Pancreas (tissue), 10 donors: ENCODE results near the gene ACAD11. TPM values are rescaled to one million over a fixed set of nuclear protein-coding genes. Genes with fewer than 3 reads are reported as not detected.

ENCODE experiments used
- ATAC-seq, 4 donors: fragments of 200-7000 bp; cut with Tn5 transposase; one replicate each; pipeline versions ENCODE4 v1.8.0 to v1.9.1; 2020; ENCODE audit warnings: mild to moderate bottlenecking in 4 of 4, moderate library complexity in 4 of 4
- DNase-seq, 6 donors: peaks; one replicate each; pipeline ENCODE4 v3.0.0-alpha.2; 2020
- FAIRE-seq: peaks from 2 replicates; lab custom pipeline; 2012; peaks lifted over from hg19 to GRCh38; lab: Jason Lieb, UNC
- H3K27ac ChIP-seq, 4 donors: fragments of 200-600 bp; sonication (generic); 1 replicate in 3 of 4; 2 replicates in 1 of 4; pipeline versions ENCODE4 v1.5.0 to v1.8.0; 2020
- H3K27me3 ChIP-seq, 4 donors: fragments of 200-600 bp; one replicate each; pipeline ENCODE4 v1.8.0; 2021
- H3K36me3 ChIP-seq, 3 donors: fragments of 200-600 bp; sonication (generic) in 1 of 3; one replicate each; pipeline versions ENCODE4 v1.5.0 to v1.8.0; 2020 to 2021
- H3K4me1 ChIP-seq, 3 donors: fragments of 200-600 bp; one replicate each; pipeline ENCODE4 v1.8.0; 2021
- H3K4me3 ChIP-seq, 4 donors: fragments of 200-600 bp; sonication (generic) in 2 of 4; one replicate each; pipeline versions ENCODE4 v1.5.0 to v1.8.0; 2020 to 2021
- H3K9me3 ChIP-seq, 4 donors: fragments of 200-600 bp; one replicate each; pipeline ENCODE4 v1.8.0; 2021
- CTCF ChIP-seq, 4 donors: fragments of 200-600 bp; sonication (generic) in 3 of 4; IDR thresholded peaks; one replicate each; pipeline versions ENCODE4 v1.5.0 to v1.8.0; 2021; ENCODE audit warnings: antibody characterized with exemption in 4 of 4
- WGBS, 2 donors: extraction: QIAGEN DNeasy Blood & Tissue Kit; methylation state at CpG; one replicate each; pipeline ENCODE4 v1.1.7; 2013; 5-methylcytosine and 5-hydroxymethylcytosine counted together
- intact Hi-C, 3 donors: fragments of 100-400 bp; cut with DNase I; formaldehyde crosslinking; loops; one replicate each; pipeline versions ENCODE4 v1.11.1 to v1.14.2; 2022
- polyA plus RNA-seq, 2 donors: library from polyadenylated mRNA; stranded (reverse); fragments of 200-250 nt; gene quantifications; one replicate each; pipeline ENCODE4 v1.2.3, GENCODE V29; 2013
- total RNA-seq, 6 donors: library from RNA; stranded (reverse); fragmentation: NEBNext Ultra II Directional in 4 of 6; extraction: Animal tissue kit (Norgen Biotek cat#: 25700) in 4 of 6; gene quantifications; one replicate each; pipeline versions ENCODE4 v1.2.1 to v1.2.4, GENCODE V29; 2021 to 2023
- donor health status: healthy with polysubstance abuse.
- donor health status: DM: no; HTN: no; CAD: no; lungs with moderate emphysema.
- donor health status: DM: no; HTN: no; CAD: no.
- donor health status: control.
- donor health status: control.
- donor health status: Bipolar disorder and iron deficiency.
- donor health status: DM: yes; HTN: yes; CAD: no.
- donor health status: DM: no; HTN: no; CAD: no.
- donor health status: DM: no; HTN: no; CAD: no.
- donor health status: DM: yes; HTN: yes; CAD: no.

Gene ACAD11
- total and polyA plus RNA-seq, 8 donors: 6.6 to 31.7 (median 12.4) TPM

DNA sequence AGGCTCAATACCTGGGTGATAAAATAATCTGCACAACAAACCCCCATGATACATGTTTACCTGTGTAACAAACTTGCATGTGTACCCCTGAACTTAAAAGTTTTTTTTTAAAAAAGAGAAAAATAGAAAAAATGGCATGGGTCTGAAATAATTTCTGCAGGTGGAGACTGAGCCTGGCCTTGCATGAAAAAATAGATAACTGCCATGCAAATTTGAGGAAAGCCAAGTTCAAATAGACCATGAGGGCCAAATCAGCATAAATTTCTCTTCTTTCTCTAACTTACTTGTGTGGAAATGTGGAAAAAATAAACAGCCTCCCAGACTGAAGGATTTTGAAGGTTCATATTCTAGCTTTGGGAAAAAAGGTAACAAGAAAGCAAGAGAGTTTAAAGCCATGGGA, 63.3 kb downstream of the ACAD11 start:
- FAIRE-seq: no peak
- intact Hi-C loops: no loop called here

DNA sequence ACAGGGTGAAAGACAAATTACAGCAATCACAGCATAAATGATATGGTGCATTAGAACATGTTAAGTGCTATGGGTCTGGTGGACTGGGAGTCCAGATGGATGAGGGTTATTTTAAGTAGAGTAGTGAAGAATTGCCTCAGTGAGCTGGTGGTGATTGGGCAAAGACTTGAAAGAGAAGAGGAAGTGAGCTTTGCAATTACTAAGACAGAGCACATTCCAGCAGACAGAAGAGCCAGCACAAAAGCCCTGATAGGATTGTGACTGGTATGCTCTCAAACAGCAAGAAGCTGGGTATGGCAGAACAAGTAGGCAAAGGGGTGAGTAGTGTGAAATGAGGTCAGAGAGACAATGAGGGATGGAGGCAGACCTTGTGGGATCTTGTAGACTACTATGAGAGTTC, 64.6 kb downstream of the ACAD11 start:
- H3K27ac ChIP-seq: no peak overlapping the region
- H3K36me3 ChIP-seq: no peaks in the 10 kb centered on the region
- no peaks in the 10 kb centered on the region for H3K9me3 ChIP-seq
- no peak for DNase-seq
- TF ChIP-seq CTCF (IDR thresholded peaks at IDR 0.05): no peak
- H3K4me1 ChIP-seq: peaks cover 0 to 9% (median 0%) of the 10 kb centered on the region in 3 donors
- FAIRE-seq: no peak
- intact Hi-C loops: no loop called here
- no peaks in the 10 kb centered on the region for H3K27me3 ChIP-seq
- H3K4me3 ChIP-seq: no peak overlapping the region
- peak in 1 of 4 donors; percentile 52 for ATAC-seq

More for the DNA sequence above, 63.3 kb downstream of the ACAD11 start:
- no peak for TF ChIP-seq CTCF (IDR thresholded peaks at IDR 0.05)
- Histone ChIP-seq H3K36me3 (no peaks in the 10 kb centered on the region), H3K27ac (no peak overlapping the region), H3K4me1 (peaks cover 0 to 9% (median 0%) of the 10 kb centered on the region in 3 donors), H3K9me3 (no peaks in the 10 kb centered on the region), H3K4me3 (no peak overlapping the region), H3K27me3 (no peaks in the 10 kb centered on the region)
- DNase-seq (no peak), ATAC-seq (no peak)

- FAIRE-seq: no peak
- no peak for ATAC-seq
- no peak for TF ChIP-seq CTCF (IDR thresholded peaks at IDR 0.05)
- no peaks in the 10 kb centered on the region for H3K36me3 ChIP-seq
- intact Hi-C loops: no loop called here
- no peak for DNase-seq
- no peak overlapping the region for H3K4me3 ChIP-seq
- no peak overlapping the region for H3K27ac ChIP-seq
- H3K4me1 ChIP-seq: peaks cover 0 to 9% (median 0%) of the 10 kb centered on the region in 3 donors
- no peaks in the 10 kb centered on the region for H3K27me3 ChIP-seq
- H3K9me3 ChIP-seq: no peaks in the 10 kb centered on the region
These were observed 65.1 kb downstream of the ACAD11 start for GRCh38 chr3:132594498-132594897.

- no peaks in the 10 kb centered on the region for H3K9me3 ChIP-seq
- H3K36me3 ChIP-seq: no peaks in the 10 kb centered on the region
- TF ChIP-seq CTCF (IDR thresholded peaks at IDR 0.05): no peak
- FAIRE-seq (no peak), DNase-seq (no peak), ATAC-seq (peak in 1 of 4 donors; percentile 25)
- H3K27me3 ChIP-seq: no peaks in the 10 kb centered on the region
- peaks cover 0 to 5% (median 0%) of the 10 kb centered on the region in 3 donors for H3K4me1 ChIP-seq
- H3K4me3 ChIP-seq: no peak overlapping the region
- no peak overlapping the region for H3K27ac ChIP-seq
- 84 to 89% methylated on average over 3 of the region's 3 CpGs for WGBS, 2 donors
- intact Hi-C loops: no loop called here
These were observed 65.7 kb downstream of the ACAD11 start for GRCh38 chr3:132593947-132594323.

GRCh38 chr3:132593241-132593946, 66.2 kb downstream of the ACAD11 start:
- intact Hi-C loops: no loop called here
- no peak for TF ChIP-seq CTCF (IDR thresholded peaks at IDR 0.05)
- H3K4me3 ChIP-seq: no peak overlapping the region
- H3K36me3 ChIP-seq: no peaks in the 10 kb centered on the region
- H3K4me1 ChIP-seq: peaks cover 0 to 4% (median 0%) of the 10 kb centered on the region in 3 donors
- FAIRE-seq (no peak), ATAC-seq (no peak), DNase-seq (no peak)
- no peak overlapping the region for H3K27ac ChIP-seq
- H3K9me3 ChIP-seq: no peaks in the 10 kb centered on the region
- 21 to 30% methylated on average over 1 of the region's 1 CpG for WGBS, 2 donors
- no peaks in the 10 kb centered on the region for H3K27me3 ChIP-seq
